ENCODE measurements around the gene TMEM125. TPM values are rescaled to one million over a fixed set of nuclear protein-coding genes. Genes with fewer than 3 reads are reported as not detected.

The TMEM125 gene
- total RNA-seq, 1 donor from 2014 or later: 188 TPM

- no peaks in the 10 kb centered on the region for H3K36me3 ChIP-seq
- DNase-seq: peak; percentile 49
Measured at GRCh38 chr1:43272576-43273571, 3.1 kb downstream of the TMEM125 start.

GRCh38 chr1:43273708-43274107, 3.9 kb downstream of the TMEM125 start:
- Histone ChIP-seq H3K27me3 (no peaks in the 10 kb centered on the region), H3K4me3 (no peak overlapping the region), H3K9me3 (no peaks in the 10 kb centered on the region), H3K36me3 (no peaks in the 10 kb centered on the region), H3K27ac (no peak overlapping the region), H3K4me1 (peaks cover 10% of the 10 kb centered on the region)
- ATAC-seq (no peak), DNase-seq (no peak)
- intact Hi-C loops (cut with DNase I): no loop called here
- TF ChIP-seq CTCF (IDR thresholded peaks at IDR 0.05): no peak

More at GRCh38 chr1:43272576-43273571, 3.1 kb downstream of the TMEM125 start:
- Histone ChIP-seq H3K27ac (no peak overlapping the region), H3K4me1 (peaks cover 10% of the 10 kb centered on the region), H3K9me3 (no peaks in the 10 kb centered on the region), H3K27me3 (no peaks in the 10 kb centered on the region), H3K4me3 (no peak overlapping the region)
- intact Hi-C loops (cut with DNase I): no loop called here
- ATAC-seq: no peak
- TF ChIP-seq CTCF (IDR thresholded peaks at IDR 0.05): no peak

GRCh38 chr1:43274125-43274803, 4.5 kb downstream of the TMEM125 start:
- ATAC-seq (peak; percentile 17), DNase-seq (peak; percentile 64)
- intact Hi-C loops (cut with DNase I): no loop called here
- Histone ChIP-seq H3K4me3 (no peak overlapping the region), H3K27ac (peak overlapping the region; percentile 47), H3K27me3 (no peaks in the 10 kb centered on the region), H3K9me3 (no peaks in the 10 kb centered on the region), H3K36me3 (no peaks in the 10 kb centered on the region), H3K4me1 (peaks cover 7% of the 10 kb centered on the region)
- TF ChIP-seq CTCF (IDR thresholded peaks at IDR 0.05): no peak

- Histone ChIP-seq H3K9me3 (no peaks in the 10 kb centered on the region), H3K27me3 (no peaks in the 10 kb centered on the region), H3K4me1 (peaks cover 3% of the 10 kb centered on the region), H3K36me3 (no peaks in the 10 kb centered on the region), H3K27ac (peak overlapping the region; percentile 47), H3K4me3 (no peak overlapping the region)
- intact Hi-C loops (cut with DNase I): no loop called here
- DNase-seq (peak; percentile 54), ATAC-seq (no peak)
- no peak for TF ChIP-seq CTCF (IDR thresholded peaks at IDR 0.05)
Measured at GRCh38 chr1:43274804-43275180, 5.0 kb downstream of the TMEM125 start.

GRCh38 chr1:43275826-43276620, 6.2 kb downstream of the TMEM125 start:
- H3K27me3 ChIP-seq: no peaks in the 10 kb centered on the region
- intact Hi-C loops (cut with DNase I): no loop called here
- peak; percentile 52 for DNase-seq
- peaks cover 5% of the 10 kb centered on the region for H3K4me1 ChIP-seq
- ATAC-seq: no peak
- no peak for TF ChIP-seq CTCF (IDR thresholded peaks at IDR 0.05)
- no peaks in the 10 kb centered on the region for H3K9me3 ChIP-seq
- H3K36me3 ChIP-seq: no peaks in the 10 kb centered on the region
- H3K4me3 ChIP-seq: no peak overlapping the region
- H3K27ac ChIP-seq: no peak overlapping the region

Measured in upper lobe of right lung (tissue), 1 donor.